Inferior parietal cortex (tissue), 1 donor: ENCODE data around the gene KCNV2.

Experiments used
- DNase-seq: peaks from one replicate; pipeline ENCODE4 v3.0.0-alpha.2; 2016; ENCODE audit errors: extremely low spot score

The KCNV2 gene

DNA sequence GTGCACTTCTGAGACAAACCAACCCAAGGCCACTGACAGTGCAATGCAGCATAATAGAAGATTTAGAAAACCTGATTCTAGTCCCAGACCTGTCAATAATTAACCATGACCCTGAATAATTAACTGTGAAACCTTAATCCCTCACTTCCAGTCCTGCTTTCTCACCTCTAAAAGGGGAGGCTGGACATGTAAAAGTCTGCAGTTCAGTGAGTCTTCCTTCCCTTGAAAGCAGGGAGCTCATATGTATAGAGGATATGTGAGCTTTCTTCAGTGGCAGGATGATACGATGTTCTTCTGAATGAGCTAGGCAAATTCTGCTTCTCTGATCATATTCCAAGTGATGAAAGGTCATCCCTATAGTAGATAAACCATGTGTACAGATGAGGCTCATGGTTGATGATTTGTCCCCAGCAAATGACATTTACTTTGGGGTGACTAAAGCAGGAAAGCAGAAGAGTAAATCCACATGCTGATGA, 2.9 kb downstream of the KCNV2 start:
- DNase-seq = no peak

- DNase-seq = no peak
These were observed 5.4 kb downstream of the KCNV2 start for GRCh38 chr9:2722715-2723114.

DNA sequence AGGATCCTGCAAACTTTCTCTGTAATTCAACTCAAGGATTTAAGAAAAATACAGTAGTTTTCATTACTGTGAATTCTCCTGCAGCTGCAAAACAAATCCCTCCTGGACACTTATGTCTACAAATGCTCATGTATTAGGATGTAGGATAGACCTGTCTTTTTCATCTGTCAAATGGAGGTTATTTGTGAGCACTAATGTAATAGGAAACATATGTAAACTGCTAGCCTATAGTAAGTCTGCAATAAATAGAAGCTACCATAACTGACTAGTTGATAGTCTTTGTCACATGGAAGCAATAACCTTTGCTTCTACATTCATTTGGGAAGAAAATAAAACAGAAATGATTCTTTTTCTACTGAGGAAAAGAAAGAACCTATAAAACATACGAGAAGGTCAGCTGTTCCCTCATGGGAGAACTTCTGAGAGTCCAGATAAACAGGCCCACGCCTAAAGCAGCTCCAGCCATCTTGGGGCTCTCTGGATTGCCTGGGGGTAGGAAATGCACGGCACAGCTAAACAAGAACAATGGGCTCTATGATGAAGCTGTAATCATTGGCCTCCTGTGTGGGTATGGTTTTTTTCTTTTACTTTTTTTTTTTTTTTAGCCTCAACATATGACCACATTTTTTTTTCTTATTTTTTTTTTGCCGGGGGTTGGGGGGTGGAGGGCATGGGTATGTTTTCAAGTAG, 6.2 kb downstream of the KCNV2 start:
- DNase-seq = no peak

DNA sequence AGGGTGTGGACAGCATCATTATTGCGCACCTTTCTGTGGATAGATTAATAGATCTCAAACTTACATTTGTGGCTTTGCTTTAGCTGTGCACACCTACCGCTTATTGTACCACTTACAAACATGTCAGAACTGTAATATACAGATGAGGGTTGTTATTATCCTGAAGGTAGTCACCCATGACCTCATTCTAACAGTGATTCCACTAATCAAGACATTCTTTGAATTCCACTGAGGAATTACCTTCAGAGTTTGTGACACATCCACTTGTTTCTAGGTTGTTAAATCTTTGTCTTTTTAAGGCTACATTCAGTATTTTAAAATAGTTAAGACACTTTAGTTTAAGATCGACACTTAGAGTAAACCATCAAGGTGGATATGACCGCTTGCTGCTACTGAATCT, 7.8 kb downstream of the KCNV2 start:
- no peak for DNase-seq

GRCh38 chr9:2725898-2726649, 8.8 kb downstream of the KCNV2 start:
- no peak for DNase-seq

DNA sequence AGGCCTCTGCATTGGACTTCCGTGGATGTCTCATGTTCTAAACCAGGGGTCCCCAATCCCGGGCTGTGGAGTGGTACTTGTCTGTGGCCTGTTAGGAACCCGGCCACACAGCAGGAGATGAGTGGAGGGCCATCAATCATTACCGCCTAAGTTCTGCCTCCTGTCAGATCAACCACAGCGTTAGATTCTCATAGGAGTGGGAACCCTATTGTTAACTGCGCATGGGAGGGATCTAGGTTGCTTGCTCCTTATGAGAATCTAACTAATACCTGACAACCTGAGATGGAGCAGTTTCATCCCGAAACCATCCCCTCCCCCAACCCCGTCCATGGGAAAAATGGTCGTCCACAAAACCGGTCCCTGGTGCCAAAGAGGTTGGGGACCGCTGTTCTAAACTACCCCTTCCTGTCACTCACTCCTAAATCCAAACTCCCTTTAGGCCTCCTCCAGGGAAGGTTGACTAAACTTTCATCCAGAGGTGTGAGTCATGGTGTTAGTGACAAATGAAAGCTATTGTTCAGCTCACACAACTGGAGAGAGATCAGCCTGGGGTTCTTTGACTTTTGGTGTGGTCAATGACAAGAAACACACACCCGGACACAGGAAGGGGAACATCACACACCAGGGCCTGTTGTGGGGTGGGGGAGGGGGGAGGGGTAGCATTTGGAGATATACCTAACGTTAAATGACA, 9.5 kb downstream of the KCNV2 start:
- no peak for DNase-seq

DNA sequence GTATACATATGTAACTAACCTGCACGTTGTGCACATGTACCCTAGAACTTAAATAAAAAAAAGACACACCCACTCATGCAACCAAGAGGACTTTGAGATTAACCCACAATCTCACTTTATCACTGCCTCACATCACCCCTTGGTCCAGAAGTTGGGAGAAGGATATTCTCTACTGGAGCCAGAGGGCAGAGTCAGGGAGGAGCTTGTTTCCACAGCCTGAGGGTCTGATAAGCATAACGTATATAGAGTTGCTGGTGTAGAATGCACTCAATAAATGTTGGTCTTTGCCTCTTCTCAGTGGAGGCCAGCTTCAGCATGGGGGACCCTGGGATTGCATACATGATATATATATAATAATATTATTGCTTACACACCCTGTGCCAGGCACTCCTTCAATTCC, 10.1 kb downstream of the KCNV2 start:
- no peak for DNase-seq

DNA sequence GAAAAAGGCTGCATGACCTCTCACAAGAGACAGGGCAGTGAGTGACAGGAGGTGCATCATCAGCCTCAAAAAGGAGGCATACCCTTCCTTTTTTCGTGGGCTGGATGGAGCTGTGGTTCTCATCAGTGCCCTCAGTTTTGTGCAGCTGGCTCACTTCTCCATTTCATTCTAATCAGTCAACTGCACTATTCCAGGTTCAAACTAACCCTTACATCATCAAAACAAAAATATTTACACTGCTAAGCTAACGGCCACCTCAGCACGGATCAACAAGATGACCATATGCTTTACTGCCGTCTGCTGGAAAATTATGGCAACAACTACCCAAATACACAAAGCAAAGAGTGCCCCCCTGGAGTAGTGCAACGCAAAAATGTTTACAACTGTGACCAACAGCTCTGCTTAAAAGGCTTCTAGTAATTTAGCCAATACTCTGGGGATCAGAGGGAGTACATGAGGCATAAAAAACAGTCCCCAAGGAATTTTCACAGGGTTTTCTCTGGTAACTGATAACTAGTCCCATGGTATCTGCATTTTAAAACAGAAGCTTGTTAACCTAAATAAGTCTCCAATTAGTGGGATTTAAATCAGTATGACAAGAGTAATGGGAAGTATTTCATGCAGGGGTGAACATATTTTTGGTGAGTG, 10.8 kb downstream of the KCNV2 start:
- DNase-seq = peak; percentile 44

- no peak for DNase-seq
These were observed 11.7 kb downstream of the KCNV2 start for GRCh38 chr9:2729003-2729402.

DNA sequence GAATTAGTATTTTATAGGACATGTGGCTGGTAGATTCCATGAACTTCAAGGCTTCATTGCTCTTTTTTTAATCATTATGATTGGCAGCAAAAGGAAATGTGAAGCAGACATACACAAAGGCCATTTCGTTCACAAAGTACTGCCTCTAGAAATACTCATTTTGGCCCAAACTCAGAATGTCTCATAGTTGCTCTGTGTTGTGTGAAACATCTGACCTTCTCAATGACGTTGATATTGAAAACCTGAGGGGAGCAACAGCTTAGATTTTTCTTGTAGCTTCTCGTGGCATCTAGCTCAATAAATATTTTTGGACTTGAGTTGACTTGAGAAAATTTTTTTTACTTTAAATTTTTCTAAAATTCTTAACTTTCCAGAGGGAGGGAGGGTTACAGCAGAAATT, 12.4 kb downstream of the KCNV2 start:
- no peak for DNase-seq

- no peak for DNase-seq
These were observed 13.7 kb downstream of the KCNV2 start for GRCh38 chr9:2730971-2731370.

- DNase-seq = no peak
These were observed 15.2 kb downstream of the KCNV2 start for GRCh38 chr9:2732492-2732891.

DNA sequence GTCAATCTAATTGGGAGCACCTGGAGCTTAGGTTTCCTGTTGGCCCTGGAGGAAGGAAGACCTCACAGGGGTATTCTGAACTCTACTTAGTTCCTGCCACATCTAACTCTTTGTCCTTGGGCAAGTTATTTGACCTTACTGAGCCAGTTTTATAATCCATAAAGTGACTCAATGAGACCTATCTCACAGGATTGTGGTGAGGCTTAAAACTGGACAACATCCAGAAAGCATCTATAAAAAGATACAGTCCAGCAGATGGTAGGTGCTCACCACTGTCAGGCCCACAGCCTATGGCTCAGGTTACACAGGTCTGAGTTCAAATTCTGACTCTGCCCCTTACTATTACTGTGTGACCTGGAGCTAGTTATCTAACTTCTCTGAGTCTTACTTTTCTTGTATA, 23.3 kb downstream of the KCNV2 start:
- no peak for DNase-seq

GRCh38 chr9:2741441-2742158, 24.3 kb downstream of the KCNV2 start:
- DNase-seq = no peak

- DNase-seq = no peak
These were observed 24.9 kb downstream of the KCNV2 start for GRCh38 chr9:2742214-2742613.

DNA sequence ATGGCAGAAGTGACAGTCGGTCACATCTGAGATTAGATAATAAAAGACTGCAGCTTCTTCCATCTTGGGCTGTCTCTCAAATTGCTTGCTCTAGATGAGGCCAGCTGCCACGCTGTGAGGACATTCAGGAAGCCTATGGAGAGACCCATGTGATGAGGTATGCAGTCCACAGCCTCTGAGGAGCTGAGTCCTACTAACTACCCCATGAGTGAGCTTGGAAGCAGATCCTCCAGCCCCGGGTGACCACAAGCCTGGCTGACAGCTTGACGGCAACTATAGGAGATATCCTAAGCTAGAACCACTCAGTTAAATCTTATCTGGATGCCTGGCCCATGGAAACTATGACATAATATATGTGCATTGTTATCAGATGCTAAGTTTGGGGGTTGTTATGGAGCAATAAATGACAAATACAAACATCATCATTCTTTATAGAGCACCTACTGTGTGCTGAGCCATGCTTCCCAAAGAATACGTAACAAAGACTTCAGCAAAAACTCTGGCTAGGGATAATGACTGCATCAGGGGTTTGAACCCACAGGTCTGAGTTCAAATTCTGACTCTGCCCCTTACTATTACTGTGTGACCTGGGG, 26.7 kb downstream of the KCNV2 start:
- no peak for DNase-seq

DNA sequence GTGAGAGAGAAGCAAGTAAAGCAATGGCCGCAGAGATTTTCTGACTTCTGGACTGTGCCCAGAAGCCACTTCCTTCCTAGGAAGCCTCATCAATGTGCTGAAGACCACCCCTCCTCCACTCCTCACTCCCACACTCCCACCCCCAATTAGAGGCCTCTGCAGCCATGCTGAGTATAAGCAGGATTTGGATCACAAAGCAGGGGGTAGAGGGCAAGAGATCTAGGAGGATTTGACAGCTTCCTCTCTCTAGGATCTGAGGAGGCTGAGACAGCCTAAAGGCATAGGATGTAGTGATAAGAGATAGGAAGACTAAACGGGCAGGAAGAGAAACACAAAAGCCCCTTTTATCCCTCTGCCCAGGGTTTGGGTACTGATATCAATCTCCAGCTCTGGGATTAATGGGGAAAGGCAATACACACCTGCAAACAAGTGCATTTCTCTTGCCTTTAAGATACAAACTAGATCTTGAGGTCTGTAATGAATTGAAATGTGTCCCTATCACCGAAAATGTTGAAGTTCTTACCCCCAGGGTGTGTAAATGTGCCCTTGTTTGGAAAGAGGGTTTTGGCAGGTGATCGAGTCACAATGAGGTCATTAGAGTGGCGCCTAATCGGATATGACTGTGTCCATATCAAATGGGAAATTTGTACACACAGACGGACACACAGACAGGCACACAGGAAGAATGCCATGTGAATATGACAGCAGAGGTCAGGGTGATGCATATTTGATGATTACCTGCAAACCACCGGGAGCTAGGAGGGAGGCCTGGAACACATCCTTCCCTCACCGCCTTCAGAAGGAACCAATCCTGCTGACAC, 28.5 kb downstream of the KCNV2 start:
- no peak for DNase-seq

DNA sequence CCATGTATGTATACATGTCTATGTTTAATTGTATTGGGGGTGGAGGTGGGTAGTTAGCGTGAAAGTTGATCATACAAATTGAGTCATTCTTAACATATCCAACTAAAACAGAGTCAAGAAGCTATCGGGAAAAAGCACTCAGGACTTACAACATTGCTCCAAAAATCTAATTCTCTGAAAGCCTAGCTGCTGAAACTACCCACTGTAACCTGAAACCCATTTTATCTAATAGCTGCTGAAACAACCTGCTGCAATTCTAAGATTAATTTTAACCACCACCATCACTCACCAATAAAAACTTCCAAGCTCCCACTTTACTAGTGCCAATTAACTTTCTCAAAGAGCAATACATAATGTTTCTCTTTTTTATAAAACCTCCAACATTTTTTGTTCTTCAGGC, 32.2 kb downstream of the KCNV2 start:
- DNase-seq = no peak

DNA sequence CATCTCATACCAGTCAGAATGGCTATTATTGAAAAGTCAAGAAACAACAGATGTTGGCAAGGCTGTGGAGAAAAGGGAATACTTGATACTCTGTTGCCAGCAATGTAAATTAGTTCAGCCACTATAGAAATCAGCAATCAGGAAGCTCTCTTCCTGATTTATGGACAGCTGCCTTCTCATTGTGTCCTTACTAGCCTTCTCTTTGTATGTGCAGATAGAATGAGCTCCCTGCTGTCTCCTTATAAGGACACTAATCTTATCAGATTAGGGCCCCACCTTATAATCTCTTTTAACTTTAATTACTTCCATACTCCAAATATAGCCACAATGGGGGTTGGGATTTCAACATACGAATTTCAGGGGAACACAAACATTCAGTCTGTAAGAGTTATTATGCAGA, 38.0 kb downstream of the KCNV2 start:
- DNase-seq = no peak

DNA sequence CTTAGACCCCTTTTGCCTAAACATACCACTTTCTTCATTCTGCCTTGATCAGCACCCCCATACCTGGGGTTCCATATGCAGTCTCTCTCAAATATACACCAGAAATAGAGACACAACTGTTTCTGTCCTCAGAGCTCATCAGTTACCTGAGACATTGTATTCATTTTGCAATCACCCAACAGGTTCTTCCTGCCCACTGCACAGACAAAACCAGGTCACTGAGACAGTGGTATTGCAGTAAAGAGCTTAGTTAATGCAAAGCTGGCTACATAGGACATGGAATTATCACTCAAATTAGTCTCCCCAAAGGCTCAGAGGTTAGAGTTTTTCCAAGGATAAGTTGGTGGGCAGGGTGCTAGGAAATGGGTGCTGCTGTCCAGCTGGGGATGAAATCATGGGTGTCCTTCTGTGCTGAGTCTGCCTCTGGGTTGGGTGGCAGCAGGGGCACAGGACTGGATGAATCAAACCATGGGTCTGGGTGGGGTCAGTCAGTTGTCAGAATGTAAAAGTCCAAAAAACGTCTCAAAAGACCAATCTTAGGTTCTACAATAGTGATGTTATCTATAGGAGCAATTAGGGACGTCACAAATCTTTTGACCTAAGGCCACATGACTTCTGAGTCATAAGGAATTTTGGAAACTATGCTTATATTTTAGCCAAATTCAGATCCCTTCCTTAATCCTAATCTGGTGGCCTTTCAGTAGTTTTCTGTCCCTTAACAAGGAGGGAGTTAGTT, 41.0 kb downstream of the KCNV2 start:
- no peak for DNase-seq
